Osteocyte (in vitro differentiated cells): ENCODE measurements around the gene GYG2. TPM values are rescaled to one million over a fixed set of nuclear protein-coding genes. Genes with fewer than 3 reads are reported as not detected.
"Not testable (repeated sequence)": the region's sequence is repeated elsewhere in the genome, so short reads cannot be mapped to it uniquely, and the experiment has no call there.

Experiments used
- DNase-seq: peaks from one replicate; pipeline ENCODE4 v3.0.0; 2021; ENCODE audit warnings: mixed read lengths; ENCODE audit not compliant: unreplicated experiment; ENCODE audit errors: extremely low spot score
- H3K27ac Mint-ChIP-seq: one replicate; pipeline ENCODE4 v1.8.0; 2021; ENCODE audit warnings: mild to moderate bottlenecking, mixed read lengths; ENCODE audit not compliant: unreplicated experiment
- H3K27me3 Mint-ChIP-seq: one replicate; pipeline ENCODE4 v1.8.0; 2021; ENCODE audit warnings: mixed read lengths; ENCODE audit not compliant: unreplicated experiment
- H3K36me3 Mint-ChIP-seq: one replicate; pipeline ENCODE4 v1.8.0; 2021; ENCODE audit warnings: mixed read lengths; ENCODE audit not compliant: unreplicated experiment
- H3K4me1 Mint-ChIP-seq: one replicate; pipeline ENCODE4 v1.8.0; 2021; ENCODE audit warnings: mixed read lengths; ENCODE audit not compliant: unreplicated experiment
- H3K4me3 Mint-ChIP-seq: one replicate; pipeline ENCODE4 v1.8.0; 2021; ENCODE audit warnings: mild to moderate bottlenecking, moderate library complexity, mixed read lengths; ENCODE audit not compliant: unreplicated experiment
- H3K9me3 Mint-ChIP-seq: one replicate; pipeline ENCODE4 v1.8.0; 2021; ENCODE audit warnings: mixed read lengths; ENCODE audit not compliant: unreplicated experiment
- total RNA-seq: library from RNA; stranded (reverse); gene quantifications from 2 replicates; pipeline ENCODE4 v1.2.1, GENCODE V29; 2021
- TF ChIP-seq, protein P1 (sequence below): fragments of 200-600 bp; sonication (generic); IDR thresholded peaks from 2 replicates; pipeline ENCODE4 v1.5.0; 2021; ENCODE audit warnings: antibody characterized with exemption, mild to moderate bottlenecking, moderate library complexity

GYG2 gene
- total RNA-seq, 1 donor from 2014 or later, result 11.8 TPM

DNA sequence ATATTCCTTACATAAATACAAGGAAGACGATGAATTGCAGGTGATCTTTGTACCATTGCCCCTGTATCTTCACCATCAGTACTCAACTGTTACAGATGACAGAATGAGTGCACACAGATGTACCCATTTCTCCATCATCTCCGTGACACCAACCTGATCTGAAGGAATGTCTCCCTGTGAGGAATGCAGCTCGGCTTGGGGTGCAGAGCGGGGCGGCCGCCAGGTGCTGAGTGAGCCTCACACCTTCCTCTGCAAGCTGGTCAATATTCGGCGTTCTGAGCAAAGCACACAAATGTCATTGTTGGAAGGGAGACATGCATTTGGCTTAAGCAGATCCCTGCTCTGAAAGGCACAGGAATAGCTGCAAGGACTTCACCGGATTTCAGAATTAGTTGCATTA lies 93.0 kb downstream of the GYG2 start:
- no peak overlapping the region for H3K4me3 Mint-ChIP-seq
- H3K27ac Mint-ChIP-seq, result no peak overlapping the region
- no peaks in the 10 kb centered on the region for H3K4me1 Mint-ChIP-seq
- no peak for DNase-seq
- peaks cover 21% of the 10 kb centered on the region for H3K36me3 Mint-ChIP-seq
- H3K9me3 Mint-ChIP-seq, result no peaks in the 10 kb centered on the region
- TF ChIP-seq, protein P1, sequence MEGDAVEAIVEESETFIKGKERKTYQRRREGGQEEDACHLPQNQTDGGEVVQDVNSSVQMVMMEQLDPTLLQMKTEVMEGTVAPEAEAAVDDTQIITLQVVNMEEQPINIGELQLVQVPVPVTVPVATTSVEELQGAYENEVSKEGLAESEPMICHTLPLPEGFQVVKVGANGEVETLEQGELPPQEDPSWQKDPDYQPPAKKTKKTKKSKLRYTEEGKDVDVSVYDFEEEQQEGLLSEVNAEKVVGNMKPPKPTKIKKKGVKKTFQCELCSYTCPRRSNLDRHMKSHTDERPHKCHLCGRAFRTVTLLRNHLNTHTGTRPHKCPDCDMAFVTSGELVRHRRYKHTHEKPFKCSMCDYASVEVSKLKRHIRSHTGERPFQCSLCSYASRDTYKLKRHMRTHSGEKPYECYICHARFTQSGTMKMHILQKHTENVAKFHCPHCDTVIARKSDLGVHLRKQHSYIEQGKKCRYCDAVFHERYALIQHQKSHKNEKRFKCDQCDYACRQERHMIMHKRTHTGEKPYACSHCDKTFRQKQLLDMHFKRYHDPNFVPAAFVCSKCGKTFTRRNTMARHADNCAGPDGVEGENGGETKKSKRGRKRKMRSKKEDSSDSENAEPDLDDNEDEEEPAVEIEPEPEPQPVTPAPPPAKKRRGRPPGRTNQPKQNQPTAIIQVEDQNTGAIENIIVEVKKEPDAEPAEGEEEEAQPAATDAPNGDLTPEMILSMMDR, result no peak
- no peaks in the 10 kb centered on the region for H3K27me3 Mint-ChIP-seq

DNA sequence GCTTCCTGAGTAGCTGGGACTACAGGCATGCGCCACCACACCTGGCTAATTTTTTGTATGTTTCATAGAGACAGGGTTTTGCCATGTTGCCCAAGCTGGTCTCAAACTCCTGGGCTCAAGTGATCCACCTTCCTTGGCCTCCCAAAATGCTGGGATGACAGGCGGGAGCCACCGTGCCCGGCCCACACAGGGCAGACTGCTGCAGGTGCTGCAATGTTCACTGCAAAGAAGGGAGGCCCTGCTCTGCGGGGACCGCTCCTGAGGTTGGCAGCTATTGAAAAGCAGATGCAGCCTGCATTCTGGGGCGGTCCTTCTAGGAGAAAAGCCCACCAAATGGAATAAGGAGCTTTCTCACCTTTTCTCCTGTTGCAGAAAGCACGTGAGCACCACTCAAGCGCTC lies 95.4 kb downstream of the GYG2 start:
- no peaks in the 10 kb centered on the region for H3K9me3 Mint-ChIP-seq
- TF ChIP-seq, protein P1, result no peak
- H3K4me3 Mint-ChIP-seq, result no peak overlapping the region
- no peaks in the 10 kb centered on the region for H3K27me3 Mint-ChIP-seq
- no peak for DNase-seq
- H3K36me3 Mint-ChIP-seq, result peaks cover 16% of the 10 kb centered on the region
- no peak overlapping the region for H3K27ac Mint-ChIP-seq
- H3K4me1 Mint-ChIP-seq, result peaks cover 3% of the 10 kb centered on the region

DNA sequence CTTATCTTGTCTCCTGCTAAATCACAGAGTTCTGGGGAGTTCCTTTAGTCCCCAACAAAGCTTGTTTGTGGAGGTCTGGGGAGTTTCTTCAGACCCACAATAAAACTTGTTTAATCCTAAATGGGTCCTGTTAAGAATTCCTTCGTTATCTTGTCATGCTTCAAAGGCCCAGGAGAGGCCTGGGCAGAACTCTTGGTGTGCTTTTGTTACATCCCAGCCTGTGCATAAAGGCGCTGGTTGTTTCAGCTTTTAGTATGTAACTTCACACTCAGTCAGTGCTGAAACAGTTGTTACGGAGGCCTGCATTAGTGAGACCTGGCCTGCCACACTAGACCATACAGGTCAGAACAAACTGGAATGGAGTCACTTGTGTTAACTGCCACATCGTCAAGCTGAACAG lies 97.5 kb downstream of the GYG2 start:
- H3K36me3 Mint-ChIP-seq, H3K9me3 Mint-ChIP-seq, H3K4me3 Mint-ChIP-seq, DNase-seq, H3K27me3 Mint-ChIP-seq: not testable (repeated sequence)
- Mint-ChIP-seq H3K27ac (peak overlapping the region; percentile 23), H3K4me1 (peaks cover 12% of the 10 kb centered on the region)

DNA sequence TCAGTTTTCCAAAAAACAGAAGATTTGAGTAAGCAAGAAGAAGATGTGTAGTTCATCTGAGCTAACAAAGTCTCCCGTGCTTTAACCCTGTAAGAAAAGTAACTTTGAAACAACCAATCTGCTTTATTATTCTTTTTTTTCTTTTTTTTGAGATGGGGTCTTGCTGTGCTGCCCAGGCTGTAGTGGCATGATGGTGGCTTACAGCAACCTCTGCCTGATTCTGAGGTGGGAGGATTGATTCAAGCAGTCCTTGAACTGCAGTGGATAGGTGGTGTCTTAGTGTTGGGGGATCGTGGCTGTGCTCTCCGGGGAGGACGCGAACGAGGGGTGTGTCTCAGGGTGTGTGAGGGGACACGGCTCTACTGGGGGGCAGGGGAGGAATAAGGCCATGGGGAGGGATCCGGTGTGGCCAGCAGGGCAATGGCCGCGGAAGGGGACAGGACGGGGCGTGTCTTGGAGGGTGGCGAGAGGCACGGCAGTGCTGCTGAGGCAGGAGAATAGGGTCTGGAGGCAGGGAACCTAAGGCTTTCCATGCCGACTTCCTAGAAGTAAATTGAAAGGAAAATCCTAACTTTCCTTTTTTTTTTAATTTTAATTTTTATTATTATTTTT lies 98.0 kb downstream of the GYG2 start:
- Mint-ChIP-seq H3K4me1 (peaks cover 12% of the 10 kb centered on the region), H3K36me3 (peaks cover 3% of the 10 kb centered on the region), H3K4me3 (no peak overlapping the region), H3K27ac (peak overlapping the region; percentile 23), H3K27me3 (no peaks in the 10 kb centered on the region), H3K9me3 (peaks cover 5% of the 10 kb centered on the region)
- DNase-seq, result no peak
- TF ChIP-seq, protein P1, result no peak

DNA sequence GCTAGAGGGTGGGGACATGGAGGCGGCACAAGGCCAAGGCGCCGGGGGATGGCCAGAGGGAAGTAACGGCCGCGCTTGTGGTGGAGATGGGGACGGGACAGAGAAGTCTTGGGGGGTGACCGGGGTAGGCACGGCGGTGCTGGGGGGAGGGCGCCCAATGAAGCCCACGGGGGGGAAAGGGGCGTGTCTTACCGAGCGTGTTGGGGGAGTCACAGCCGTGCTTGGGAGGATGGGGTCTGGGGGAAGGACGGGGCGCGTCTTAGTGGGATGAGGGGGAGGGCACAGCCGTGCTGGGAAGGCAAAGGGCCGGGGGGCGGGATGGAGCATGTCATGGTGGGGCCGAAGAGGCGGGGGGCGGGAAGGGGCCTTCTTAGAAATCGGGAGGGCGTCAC lies 99.5 kb downstream of the GYG2 start:
- peaks cover 5% of the 10 kb centered on the region for H3K9me3 Mint-ChIP-seq
- peak; percentile 85 for DNase-seq
- H3K27me3 Mint-ChIP-seq, result no peaks in the 10 kb centered on the region
- peaks cover 12% of the 10 kb centered on the region for H3K4me1 Mint-ChIP-seq
- peak overlapping the region; percentile 68 for H3K27ac Mint-ChIP-seq
- H3K36me3 Mint-ChIP-seq, result peaks cover 3% of the 10 kb centered on the region
- TF ChIP-seq, protein P1, result no peak
- H3K4me3 Mint-ChIP-seq, result peak overlapping the region; percentile 88
